Measurements from ENCODE around the gene CHTF18.

DNA sequence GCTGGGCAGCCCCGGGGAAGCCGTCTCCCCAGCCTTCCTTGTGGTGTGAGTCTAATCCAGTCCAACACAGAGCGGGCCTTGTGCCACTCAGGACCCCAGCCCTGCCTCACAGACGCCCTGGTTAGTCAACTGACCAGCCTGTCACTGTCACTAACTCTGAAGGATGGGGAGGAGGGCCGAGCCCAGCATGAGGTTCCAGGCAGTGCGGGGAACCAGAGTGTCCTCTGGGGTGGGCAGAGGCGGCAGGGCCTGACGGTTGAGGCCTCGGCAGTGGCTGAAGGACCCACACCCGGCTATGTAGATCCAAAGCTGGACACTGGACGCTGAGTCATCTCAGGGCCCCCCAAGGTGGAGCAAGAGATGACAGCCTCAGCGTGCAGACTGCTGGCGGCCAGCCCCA, 8.9 kb upstream of the CHTF18 start:
- TF ChIP-seq CTCF (IDR thresholded peaks at IDR 0.05; ENCODE audit: insufficient read depth, low read length, poor library complexity, severe bottlenecking) (no peak), EZH2phosphoT487 (conservative IDR thresholded peaks at IDR 0.05; ENCODE audit: low read length) (no peak)
